ENCODE measurements around the gene CCL17. TPM values are rescaled to one million over a fixed set of nuclear protein-coding genes. Genes with fewer than 3 reads are reported as not detected.

The CCL17 gene
- total and polyA plus RNA-seq, 10 of the 15 experiments (the other 5 are each of a cell fraction or from before 2014, with no cell fraction given) = 1.2 to 84.9 (median 34.2) TPM

GRCh38 chr16:57391300-57391699 is 13.3 kb upstream of the CCL17 start:
- Histone ChIP-seq H4K20me1 (ENCODE audit: control insufficient read depth, insufficient read depth) (no peaks in the 10 kb centered on the region), H3K4me1 (ENCODE audit: control insufficient read depth, insufficient read depth, low read length) (peaks cover 32% of the 10 kb centered on the region), H3K4me3 (no peak overlapping the region), H3K36me3 (ENCODE audit: control insufficient read depth in 2 of 2, insufficient read depth in 2 of 2, low read length in 1 of 2) (no peaks in the 10 kb centered on the region), H3K4me2 (ENCODE audit: control insufficient read depth, insufficient read depth) (no peak overlapping the region), H2AFZ (ENCODE audit: control insufficient read depth, low read depth, low read length) (no peak overlapping the region), H3K27ac (ENCODE audit: control insufficient read depth, insufficient read depth) (no peak overlapping the region), H3K9me3 (replicated peaks; ENCODE audit: control insufficient read depth, insufficient read depth, low read length) (no peaks in the 10 kb centered on the region; the same call in 2 of the 3 replicates), H3K27me3 (replicated peaks in 1 of 2; ENCODE audit: control insufficient read depth in 2 of 2, insufficient read depth in 2 of 2, low read length in 1 of 2) (no peaks in the 10 kb centered on the region), H3K9ac (ENCODE audit: control insufficient read depth, insufficient read depth, low read length) (no peak overlapping the region), H3K79me2 (ENCODE audit: control insufficient read depth, insufficient read depth, low read length) (no peaks in the 10 kb centered on the region)
- SMC1A ChIA-PET (ENCODE audit: uncharacterized antibody, unreplicated experiment) = interaction anchor here (0.8 to 3.2 kb wide), 10 partner anchors 8 to 599 kb away, joined by 3 to 20 read pairs (median 4); no protein-coding TSS in a partner anchor
- RAD21 ChIA-PET (ENCODE audit: unreplicated experiment) = interaction anchor here (0.6 to 2.0 kb wide), 7 partner anchors 14 to 128 kb away, joined by 3 to 8 read pairs (median 4); partner anchors contain the start of genes CIAPIN1 and COQ9
- BruUV-seq (replicated peaks) = no TSS peak
- CTCF ChIA-PET = interaction anchor here (0.7 to 1.8 kb wide), 10 partner anchors 11 to 459 kb away, joined by 3 to 7 read pairs (median 3); no protein-coding TSS in a partner anchor
- TF ChIP-seq RAD51 (IDR thresholded peaks at IDR 0.05) (no peak), TCF3 (IDR thresholded peaks at IDR 0.05; ENCODE audit: borderline replicate concordance, insufficient read depth, low read depth, low read length) (no peak), NR2C1 (IDR thresholded peaks at IDR 0.05) (no peak), E2F8 (IDR thresholded peaks at IDR 0.05; ENCODE audit: low read depth, partially characterized antibody) (no peak), JUND (IDR thresholded peaks at IDR 0.05; ENCODE audit: low read depth, low read length) (no peak), GATAD2B (conservative IDR thresholded peaks at IDR 0.05; ENCODE audit: low read depth) (no peak), SRF (IDR thresholded peaks at IDR 0.05; ENCODE audit: low read depth in 2 of 2, low read length in 2 of 2) (no peak), BCL11A (IDR thresholded peaks at IDR 0.05; ENCODE audit: low read depth, low read length) (no peak), SMAD5 (IDR thresholded peaks at IDR 0.05; ENCODE audit: low read depth) (no peak), YBX1 (IDR thresholded peaks at IDR 0.05) (no peak), NFYA (IDR thresholded peaks at IDR 0.05; ENCODE audit: borderline replicate concordance, low read depth, low read length) (no peak)
- in situ Hi-C loops (cut with MboI) (no loop called here), intact Hi-C loops (cut with micrococcal nuclease; ENCODE audit: unreplicated experiment) (no loop called here)
- no peak for ATAC-seq
- POLR2A ChIA-PET = interaction anchor here (0.6 to 2.2 kb wide), 8 partner anchors 9 to 376 kb away, joined by 3 to 10 read pairs (median 4); partner anchors contain the start of gene CCL17
- WGBS (ENCODE audit: insufficient coverage, insufficient replicate concordance, low lambda C conversion rate, missing lambda C conversion rate) = 65% methylated on average over 4 of the region's 4 CpGs
- DNase-seq (ENCODE audit: low read depth, low spot score) = no peak
- FAIRE-seq = no peak
